RWPE2 (cell line): ENCODE results near the gene CCSER2.
A peak's percentile ranks its signal among the peaks of the same experiment; 100 is the strongest.

ENCODE experiments used
- ATAC-seq: fragments of 200-7000 bp; cut with Tn5 transposase; 3 replicates; pipeline ENCODE4 v1.9.1; 2021; ENCODE audit warnings: low read depth
- DNase-seq: peaks from one replicate; pipeline ENCODE4 v3.0.0-alpha.2; 2020; ENCODE audit warnings: low spot score
- H3K27ac ChIP-seq: fragments of 450-650 bp; 2 replicates; pipeline ENCODE4 v1.5.1; 2017; ENCODE audit warnings: mild to moderate bottlenecking; ENCODE audit not compliant: poor library complexity, severe bottlenecking
- H3K27me3 ChIP-seq: fragments of 250-450 bp; sonication (Bioruptor Pico); 2 replicates; pipeline ENCODE4 v1.5.1; 2021; ENCODE audit warnings: mild to moderate bottlenecking, moderate library complexity; ENCODE audit not compliant: insufficient read depth, poor library complexity, severe bottlenecking
- H3K36me3 ChIP-seq: fragments of 250-450 bp; sonication (Bioruptor Pico); 2 replicates; pipeline ENCODE4 v1.5.1; 2020; ENCODE audit warnings: low read depth, mild to moderate bottlenecking, moderate library complexity
- H3K4me1 ChIP-seq: fragments of 250-450 bp; sonication (Bioruptor Pico); 2 replicates; pipeline ENCODE4 v1.5.1; 2021; ENCODE audit warnings: mild to moderate bottlenecking, moderate library complexity; ENCODE audit not compliant: insufficient read depth, poor library complexity, severe bottlenecking
- H3K4me3 ChIP-seq: fragments of 250-450 bp; sonication (Bioruptor Pico); 2 replicates; pipeline ENCODE4 v1.5.1; 2021; ENCODE audit warnings: mild to moderate bottlenecking, moderate library complexity; ENCODE audit not compliant: severe bottlenecking
- H3K9me3 ChIP-seq: fragments of 250-450 bp; sonication (Bioruptor Pico); 2 replicates; pipeline ENCODE4 v1.5.1; 2021; ENCODE audit warnings: mild to moderate bottlenecking, moderate library complexity; ENCODE audit not compliant: severe bottlenecking
- TF ChIP-seq, protein P1 (sequence below): fragments of 450-650 bp; IDR thresholded peaks from one replicate; pipeline ENCODE4 v1.5.1; 2017; ENCODE audit warnings: mild to moderate bottlenecking, moderate library complexity; ENCODE audit not compliant: poor library complexity, severe bottlenecking

The CCSER2 gene

DNA sequence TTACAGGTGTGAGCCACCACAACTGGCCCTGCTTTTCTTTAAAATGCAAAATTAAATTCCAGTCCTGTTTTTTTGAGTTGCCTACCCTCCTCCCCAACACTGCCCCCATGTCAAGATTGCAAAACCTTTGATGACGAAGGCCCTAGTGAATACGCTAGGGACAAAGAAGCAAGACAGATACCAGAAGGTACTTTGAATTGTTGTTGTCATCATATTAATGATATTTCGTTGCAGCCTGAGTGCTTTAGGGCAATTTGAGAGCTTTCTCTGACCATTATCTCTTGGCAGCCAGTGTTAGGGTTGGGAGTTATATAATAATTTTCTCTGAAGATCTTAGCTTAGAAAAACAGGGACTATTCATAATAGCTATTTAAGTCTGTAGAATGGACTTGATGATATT lies 7.1 kb downstream of the CCSER2 start:
- no peaks in the 10 kb centered on the region for H3K36me3 ChIP-seq
- peaks cover 21% of the 10 kb centered on the region for H3K4me1 ChIP-seq
- H3K4me3 ChIP-seq, result no peak overlapping the region
- TF ChIP-seq, protein P1, sequence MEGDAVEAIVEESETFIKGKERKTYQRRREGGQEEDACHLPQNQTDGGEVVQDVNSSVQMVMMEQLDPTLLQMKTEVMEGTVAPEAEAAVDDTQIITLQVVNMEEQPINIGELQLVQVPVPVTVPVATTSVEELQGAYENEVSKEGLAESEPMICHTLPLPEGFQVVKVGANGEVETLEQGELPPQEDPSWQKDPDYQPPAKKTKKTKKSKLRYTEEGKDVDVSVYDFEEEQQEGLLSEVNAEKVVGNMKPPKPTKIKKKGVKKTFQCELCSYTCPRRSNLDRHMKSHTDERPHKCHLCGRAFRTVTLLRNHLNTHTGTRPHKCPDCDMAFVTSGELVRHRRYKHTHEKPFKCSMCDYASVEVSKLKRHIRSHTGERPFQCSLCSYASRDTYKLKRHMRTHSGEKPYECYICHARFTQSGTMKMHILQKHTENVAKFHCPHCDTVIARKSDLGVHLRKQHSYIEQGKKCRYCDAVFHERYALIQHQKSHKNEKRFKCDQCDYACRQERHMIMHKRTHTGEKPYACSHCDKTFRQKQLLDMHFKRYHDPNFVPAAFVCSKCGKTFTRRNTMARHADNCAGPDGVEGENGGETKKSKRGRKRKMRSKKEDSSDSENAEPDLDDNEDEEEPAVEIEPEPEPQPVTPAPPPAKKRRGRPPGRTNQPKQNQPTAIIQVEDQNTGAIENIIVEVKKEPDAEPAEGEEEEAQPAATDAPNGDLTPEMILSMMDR, result no peak
- no peak overlapping the region for H3K27ac ChIP-seq
- no peaks in the 10 kb centered on the region for H3K9me3 ChIP-seq
- ATAC-seq, result no peak
- no peak for DNase-seq
- no peaks in the 10 kb centered on the region for H3K27me3 ChIP-seq

DNA sequence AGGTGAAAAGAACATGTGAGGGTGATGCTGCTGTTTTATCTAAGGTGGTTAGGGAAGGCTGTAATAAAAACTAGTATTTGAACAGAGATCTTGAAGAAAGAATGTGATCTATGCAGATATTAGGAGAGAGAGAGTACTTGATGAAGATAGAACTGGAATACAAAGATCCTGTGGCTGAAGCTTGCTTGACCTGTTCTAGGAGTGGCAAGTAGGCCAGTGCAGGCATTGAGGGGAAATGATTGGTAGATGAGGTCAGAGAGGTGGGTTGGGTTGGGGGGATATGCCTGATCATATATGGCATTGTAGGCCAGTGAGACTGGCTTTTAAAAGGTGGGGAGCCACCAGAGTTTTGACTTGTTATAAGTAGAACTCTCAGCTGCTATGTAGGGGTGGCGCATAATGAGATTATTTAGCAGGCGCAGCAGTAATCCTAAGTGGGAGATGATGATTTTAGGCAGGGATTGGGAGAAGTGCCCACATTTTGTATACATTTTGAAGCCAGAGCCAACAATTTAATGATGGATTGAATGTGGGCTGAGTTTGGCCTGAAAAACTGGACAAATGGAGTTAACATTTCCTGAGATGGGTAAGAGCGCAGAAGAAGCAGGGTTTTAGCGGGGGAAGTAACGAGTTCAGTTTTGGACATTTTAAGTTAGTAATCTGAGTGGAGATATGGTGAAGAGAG lies 8.2 kb downstream of the CCSER2 start:
- 0 out of 3 replicates have a peak, but pooled peaks have one; percentile 14 for ATAC-seq
- TF ChIP-seq, protein P1, result no peak
- Histone ChIP-seq H3K4me1 (peaks cover 21% of the 10 kb centered on the region), H3K36me3 (no peaks in the 10 kb centered on the region), H3K27ac (no peak overlapping the region), H3K9me3 (no peaks in the 10 kb centered on the region), H3K27me3 (no peaks in the 10 kb centered on the region), H3K4me3 (no peak overlapping the region)
- DNase-seq, result no peak

DNA sequence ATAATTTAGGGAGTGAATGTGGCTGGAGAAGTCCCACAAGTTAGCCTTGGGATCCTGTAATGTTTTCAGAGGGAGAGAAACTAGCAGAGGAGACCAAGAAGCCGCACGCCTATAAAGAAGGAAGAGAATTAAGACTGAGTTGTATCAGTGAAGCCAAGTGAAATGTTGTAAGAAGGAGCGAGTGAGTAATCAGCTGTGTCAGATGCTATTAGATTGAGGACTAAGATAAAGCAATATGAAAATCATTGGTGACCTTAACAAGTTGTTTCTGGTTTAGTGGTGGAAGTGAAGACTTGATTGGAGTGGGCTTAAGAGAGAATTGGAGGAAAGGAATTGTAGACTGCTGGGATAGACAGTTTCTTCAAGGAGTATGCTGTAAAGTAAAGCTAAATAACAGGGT lies 8.8 kb downstream of the CCSER2 start:
- Histone ChIP-seq H3K4me1 (peaks cover 21% of the 10 kb centered on the region), H3K27me3 (no peaks in the 10 kb centered on the region), H3K4me3 (no peak overlapping the region), H3K36me3 (no peaks in the 10 kb centered on the region), H3K27ac (no peak overlapping the region), H3K9me3 (no peaks in the 10 kb centered on the region)
- TF ChIP-seq, protein P1, result no peak
- DNase-seq (no peak), ATAC-seq (peak; percentile 66)

DNA sequence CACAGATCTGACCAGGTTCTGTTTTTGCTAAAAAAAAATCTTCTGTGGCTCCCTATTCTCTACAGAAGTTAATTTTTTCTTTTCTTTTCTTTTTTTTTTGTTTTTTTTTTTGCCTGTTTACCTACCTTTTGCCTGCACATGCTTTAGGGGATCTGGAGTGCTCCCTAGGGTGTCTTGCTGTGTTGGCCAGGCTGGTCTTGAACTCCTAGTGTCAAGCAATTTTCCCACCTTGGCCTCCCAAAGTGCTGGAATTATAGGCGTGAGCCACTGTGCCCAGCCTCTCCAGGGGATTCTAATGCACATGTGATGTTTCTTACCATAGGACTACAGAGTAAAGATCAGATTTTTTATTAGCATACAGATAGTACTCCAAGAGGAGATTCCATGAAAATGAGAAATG lies 10.6 kb downstream of the CCSER2 start:
- DNase-seq, result no peak

DNA sequence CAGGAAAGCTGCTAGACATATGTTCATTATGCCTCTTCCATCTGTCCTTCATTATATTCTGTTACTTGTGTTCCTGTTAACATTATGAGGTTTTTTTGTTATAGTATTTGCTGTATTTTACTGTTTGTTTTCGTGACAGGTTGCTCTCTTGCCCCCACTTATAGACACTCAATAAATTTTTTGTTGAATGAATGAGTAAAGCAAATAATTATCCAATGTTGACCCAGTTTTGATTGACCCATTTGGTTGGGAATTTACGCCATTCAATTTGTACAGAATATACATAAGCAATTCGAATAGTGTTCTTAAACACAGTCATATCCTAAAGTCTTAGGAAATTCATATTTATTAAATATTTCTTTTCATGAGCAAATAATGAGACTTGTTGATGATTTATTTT lies 11.8 kb downstream of the CCSER2 start:
- no peaks in the 10 kb centered on the region for H3K36me3 ChIP-seq
- H3K4me3 ChIP-seq, result no peak overlapping the region
- no peak overlapping the region for H3K27ac ChIP-seq
- peaks cover 21% of the 10 kb centered on the region for H3K4me1 ChIP-seq
- ATAC-seq (no peak), DNase-seq (no peak)
- H3K27me3 ChIP-seq, result no peaks in the 10 kb centered on the region
- no peaks in the 10 kb centered on the region for H3K9me3 ChIP-seq
- TF ChIP-seq, protein P1, result no peak

More for the DNA sequence above, 10.6 kb downstream of the CCSER2 start:
- Histone ChIP-seq H3K27me3 (no peaks in the 10 kb centered on the region), H3K4me1 (peaks cover 21% of the 10 kb centered on the region), H3K36me3 (no peaks in the 10 kb centered on the region), H3K9me3 (no peaks in the 10 kb centered on the region), H3K27ac (no peak overlapping the region), H3K4me3 (no peak overlapping the region)
- TF ChIP-seq, protein P1, result no peak
- ATAC-seq, result no peak
